Cerebellar cortex (tissue), 1 donor: Measurements from ENCODE around the gene ACTC1.

Source experiments
- DNase-seq: peaks from one replicate; pipeline ENCODE4 v3.0.0-alpha.2; 2015; ENCODE audit warnings: low spot score

Gene ACTC1

DNA sequence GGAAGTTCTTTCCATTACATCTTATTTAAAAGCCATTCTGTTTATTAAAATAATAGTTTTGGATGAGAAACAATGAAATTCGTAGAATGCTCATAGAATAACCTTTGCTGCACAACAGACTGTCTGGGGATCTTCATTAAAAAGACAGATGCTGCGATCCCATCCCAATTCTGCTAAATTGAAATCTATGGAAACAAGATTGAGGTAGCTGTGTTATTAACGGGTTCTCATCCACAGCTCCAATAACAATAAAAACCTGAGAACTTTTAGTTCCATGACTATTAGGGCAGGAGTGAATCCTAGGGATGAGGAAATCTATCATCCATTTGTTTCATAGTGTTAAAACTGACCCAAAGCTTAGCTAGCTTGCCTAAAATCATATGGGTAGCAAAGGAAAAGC is 38.1 kb downstream of the ACTC1 start:
- DNase-seq, result no peak

GRCh38 chr15:34755419-34755773 is 40.0 kb downstream of the ACTC1 start:
- DNase-seq, result no peak

DNA sequence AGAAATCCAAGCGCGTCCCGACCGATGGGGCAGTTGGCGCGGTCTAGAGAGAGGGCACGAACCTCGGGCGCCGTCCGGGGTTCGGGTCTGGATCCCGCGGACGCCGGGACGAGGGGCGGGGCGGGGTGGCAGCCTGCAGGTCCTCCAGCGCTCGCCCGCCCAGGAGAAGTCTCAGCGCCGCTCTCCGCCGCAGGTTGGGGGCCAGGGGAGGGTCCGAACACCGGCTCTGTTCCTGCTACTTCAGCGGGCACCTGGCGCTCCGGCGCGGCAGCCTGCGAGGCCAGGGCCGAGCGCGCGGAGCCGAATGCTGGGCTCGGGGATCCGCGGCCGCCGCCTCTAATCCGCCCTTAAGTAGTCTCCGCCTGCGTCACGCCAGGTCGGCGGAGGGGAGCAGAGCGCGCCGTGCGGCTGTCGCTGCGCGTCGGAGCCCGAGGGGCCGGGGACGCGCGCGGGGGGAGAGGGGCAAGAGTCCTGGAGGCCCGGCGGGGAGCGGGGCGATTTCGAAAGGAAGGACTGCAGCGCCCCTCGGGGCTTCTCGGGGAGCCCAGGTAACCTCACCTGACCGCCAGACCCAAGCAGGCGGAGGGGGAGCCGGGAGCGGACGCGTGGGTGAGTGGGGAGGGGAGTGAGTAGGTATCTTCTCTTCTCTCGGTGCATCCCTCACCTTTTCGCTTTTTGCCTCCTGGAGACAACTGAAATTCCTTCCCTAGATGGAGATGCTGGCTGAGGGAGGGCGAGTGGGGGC is 40.5 kb downstream of the ACTC1 start, which contains the start of gene GJD2:
Gene GJD2 (minus strand): TSS at position 325 of the 745 bp plus-strand sequence. CDS start 510 bp downstream, outside the sequence.
- DNase-seq, result no peak

GRCh38 chr15:34754171-34754601 is 41.2 kb downstream of the ACTC1 start:
- no peak for DNase-seq

DNA sequence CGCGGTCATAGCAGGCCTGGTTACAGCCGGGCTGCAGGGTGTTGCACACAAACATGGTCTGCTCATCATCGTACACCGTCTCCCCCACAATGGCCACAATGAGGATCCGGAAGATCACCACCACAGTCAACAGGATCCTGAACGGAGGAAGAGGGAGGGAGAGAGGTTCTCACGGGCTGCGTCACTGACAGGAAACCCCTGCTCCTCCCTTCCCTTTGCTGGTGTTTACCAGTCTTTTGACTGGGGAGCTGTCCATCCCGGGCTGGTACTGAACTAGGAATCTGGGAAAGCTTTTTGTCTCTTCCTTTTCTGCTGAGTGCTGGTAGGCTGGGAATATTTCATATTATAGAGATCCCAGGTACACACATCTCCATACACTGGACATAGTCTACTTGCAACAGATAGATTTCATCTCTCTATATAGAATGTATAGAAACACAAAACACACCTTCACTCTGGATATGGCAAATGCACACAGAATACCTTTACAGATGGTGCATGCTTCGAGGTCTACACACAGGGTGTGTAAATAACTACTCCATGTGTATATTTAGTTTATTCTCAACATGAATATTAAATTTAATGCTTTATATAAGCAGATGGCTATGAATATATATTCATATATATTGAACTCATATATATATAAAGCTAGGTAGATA is 42.0 kb downstream of the ACTC1 start:
- DNase-seq, result peak; percentile 25

- DNase-seq, result no peak
Measured at GRCh38 chr15:34749691-34750090, 45.7 kb downstream of the ACTC1 start.
